NCI-H1694 (cell line): ENCODE measurements around the gene ZNF705A.
"Not testable (repeated sequence)": the region's sequence is repeated elsewhere in the genome, so short reads cannot be mapped to it uniquely, and the experiment has no call there.

Experiments
- DNase-seq: peaks from one replicate; lab custom pipeline; 2025; lab: John Stamatoyannopoulos, UW

ZNF705A gene

DNA sequence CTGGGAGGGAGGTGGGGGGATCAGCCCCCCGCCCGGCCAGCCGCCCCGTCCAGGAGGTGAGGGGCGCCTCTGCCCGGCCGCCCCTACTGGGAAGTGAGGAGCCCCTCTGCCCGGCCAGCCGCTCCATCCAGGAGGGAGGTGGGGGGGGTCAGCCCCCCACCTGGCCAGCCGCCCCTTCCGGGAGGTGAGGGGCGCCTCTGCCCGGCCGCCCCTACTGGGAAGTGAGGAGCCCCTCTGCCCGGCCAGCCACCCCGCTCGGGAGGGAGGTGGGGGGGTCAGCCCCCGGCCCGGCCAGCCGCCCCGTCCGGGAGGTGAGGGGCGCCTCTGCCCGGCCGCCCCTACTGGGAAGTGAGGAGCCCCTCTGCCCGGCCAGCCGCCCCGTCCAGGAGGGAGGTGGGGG lies 27.4 kb downstream of the ZNF705A start:
- DNase-seq = not testable (repeated sequence)

DNA sequence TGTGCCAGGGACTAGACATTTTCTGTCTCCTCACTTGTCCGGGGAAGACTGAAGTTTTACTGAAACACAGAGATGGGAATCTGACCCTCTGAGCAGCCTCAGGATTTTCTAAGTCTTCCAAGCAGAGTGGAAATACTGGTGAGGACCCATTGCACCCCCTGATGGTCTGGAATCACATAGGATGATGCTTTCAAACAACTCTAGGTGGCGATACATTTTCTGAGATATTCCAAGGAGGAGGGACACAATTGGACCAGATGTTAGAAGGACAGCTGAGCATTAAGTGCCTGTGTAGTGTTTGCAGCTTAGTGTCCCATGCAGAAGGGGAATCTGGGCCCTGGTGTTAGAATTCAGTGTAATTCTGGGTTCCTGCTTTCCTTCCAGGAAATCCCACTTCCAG lies 31.3 kb downstream of the ZNF705A start:
- DNase-seq = not testable (repeated sequence)

DNA sequence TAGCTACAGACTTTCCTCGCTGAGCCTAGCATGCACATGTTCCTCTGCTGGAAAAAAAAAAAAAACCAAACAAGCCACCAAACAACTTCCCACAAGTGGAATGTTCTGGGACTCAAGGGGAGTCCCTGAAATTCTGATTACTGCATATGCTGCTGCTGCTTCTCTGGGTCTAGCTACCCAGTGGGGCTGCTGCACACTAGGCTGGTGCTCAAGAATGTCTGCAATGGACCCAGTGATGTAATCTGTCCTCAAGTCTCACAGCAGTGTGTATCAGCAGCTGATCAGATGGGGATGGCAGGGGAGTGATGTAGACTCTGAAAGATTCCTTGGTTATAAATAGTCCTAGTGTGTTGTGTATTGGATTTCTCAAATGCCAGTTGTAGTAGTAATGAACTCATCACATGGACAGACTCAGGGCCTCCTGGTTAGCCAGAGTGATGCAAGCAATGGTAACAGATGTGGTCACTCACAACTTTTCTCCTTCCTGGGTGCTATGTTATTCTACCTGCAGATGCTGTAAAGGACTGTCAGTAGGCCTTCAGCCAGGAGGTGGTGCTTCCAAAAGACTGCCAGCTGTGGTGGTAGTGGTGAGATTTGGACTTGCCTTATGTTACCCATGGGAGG lies 41.0 kb downstream of the ZNF705A start:
- DNase-seq = not testable (repeated sequence)

DNA sequence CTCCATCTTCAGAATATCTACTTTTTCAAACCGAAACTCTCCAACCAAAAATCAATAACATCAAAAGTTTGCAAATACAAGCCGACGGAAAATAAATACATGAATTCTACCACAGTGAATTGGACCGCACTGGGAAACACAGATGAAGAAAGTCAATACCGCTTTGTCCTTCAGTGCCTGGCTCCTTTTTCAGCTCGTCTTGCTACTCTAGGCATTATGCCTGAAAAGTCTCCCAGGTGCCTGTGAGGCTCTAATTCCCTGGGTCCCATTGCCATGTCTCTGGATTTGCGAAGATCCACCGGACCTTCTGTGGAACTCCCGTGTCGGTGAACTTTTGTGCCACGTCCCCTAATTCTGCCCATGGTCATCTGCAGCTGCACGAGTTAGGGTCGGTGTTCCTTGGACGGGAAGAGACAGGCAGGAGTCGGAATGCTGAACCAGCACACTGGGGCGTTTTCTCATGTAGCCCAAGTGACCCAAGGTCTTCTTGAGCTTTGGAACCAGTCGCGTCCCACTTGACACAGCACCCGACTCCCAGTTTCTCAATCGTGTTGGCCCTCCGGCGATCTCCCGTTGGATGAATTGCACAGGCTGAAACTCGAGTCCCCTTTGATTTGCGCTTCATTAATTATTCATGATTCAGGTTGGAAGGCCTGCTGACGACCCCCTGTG lies 62.0 kb downstream of the ZNF705A start:
- not testable (repeated sequence) for DNase-seq

DNA sequence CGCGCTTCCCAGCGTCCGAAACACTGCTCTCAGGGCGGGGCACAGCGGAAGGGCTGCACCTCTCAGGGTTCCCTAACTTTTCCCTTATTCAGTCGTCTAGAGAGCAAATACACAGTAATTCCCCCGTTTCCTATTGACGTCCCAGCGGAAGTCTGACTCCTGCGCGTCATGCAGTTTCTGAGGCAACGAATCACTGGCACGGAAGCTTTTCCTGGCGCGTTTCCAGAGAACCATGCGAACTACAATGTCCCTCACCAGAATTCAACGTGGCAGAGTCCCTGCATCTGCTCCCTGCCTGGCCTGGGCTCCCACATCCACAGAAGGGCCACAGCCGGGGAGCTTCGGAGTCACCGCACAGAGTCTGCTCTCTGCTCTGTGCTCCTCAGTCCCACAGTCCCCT lies 64.6 kb downstream of the ZNF705A start:
- DNase-seq = not testable (repeated sequence)

DNA sequence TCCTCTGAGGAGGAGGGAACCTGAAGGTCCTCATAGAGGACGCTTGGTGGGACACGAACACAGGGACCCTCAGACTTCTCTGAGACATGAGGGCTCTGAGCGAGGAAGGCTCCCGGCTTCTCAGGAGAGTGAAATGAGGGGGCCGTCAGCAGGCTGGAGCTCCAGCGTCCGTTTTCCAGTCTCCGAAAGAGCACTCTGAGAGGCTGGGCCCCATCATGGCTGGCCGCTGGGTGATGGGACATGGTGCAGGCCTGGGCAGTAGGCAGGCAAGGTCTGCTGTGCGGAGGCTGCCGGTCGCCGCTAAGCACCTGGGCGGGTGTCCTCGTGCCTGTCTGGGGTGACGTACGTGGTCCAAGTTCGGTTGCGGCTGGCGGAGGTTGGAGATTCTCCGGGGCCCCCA lies 65.0 kb downstream of the ZNF705A start:
- not testable (repeated sequence) for DNase-seq

DNA sequence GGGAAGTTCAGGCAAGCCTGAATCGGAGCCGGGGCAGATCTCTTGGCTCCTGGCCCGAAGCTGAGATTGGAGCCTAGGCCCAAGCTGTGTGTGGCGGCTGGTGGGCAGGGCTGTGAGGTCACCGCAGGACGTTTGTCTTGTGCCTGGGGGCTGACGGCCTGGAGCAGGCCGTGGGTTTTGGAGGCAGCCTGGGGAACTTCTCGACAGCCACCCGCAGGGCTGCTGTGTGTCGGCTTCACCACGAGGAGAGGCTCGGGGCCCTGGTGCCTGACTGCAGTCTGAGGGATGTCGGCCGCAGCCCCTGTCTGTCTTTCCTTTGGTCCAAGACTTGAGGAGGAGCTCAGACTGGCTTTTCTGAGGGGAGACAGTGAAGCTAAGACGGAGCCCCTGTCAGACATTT lies 65.5 kb downstream of the ZNF705A start:
- DNase-seq = not testable (repeated sequence)

DNA sequence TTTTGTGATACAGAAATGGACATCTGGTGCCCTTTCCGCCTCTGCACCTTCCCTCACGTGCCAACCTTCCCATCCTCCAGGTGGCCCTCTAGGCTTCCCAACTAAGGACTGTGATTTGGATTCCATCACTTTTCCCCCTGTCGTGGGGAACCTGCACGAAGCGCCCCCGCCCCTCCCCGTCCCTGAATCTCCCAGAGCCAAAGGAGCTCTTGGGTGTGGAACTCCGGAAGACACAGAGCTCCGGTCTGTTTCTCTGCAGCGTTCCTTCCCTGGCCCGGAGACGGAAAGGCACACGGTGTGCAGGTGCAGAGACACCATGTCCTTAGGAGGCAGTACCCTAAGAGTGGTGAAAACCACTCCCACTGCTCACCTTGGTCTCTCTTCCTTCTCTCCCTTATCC lies 66.8 kb downstream of the ZNF705A start:
- DNase-seq = not testable (repeated sequence)

DNA sequence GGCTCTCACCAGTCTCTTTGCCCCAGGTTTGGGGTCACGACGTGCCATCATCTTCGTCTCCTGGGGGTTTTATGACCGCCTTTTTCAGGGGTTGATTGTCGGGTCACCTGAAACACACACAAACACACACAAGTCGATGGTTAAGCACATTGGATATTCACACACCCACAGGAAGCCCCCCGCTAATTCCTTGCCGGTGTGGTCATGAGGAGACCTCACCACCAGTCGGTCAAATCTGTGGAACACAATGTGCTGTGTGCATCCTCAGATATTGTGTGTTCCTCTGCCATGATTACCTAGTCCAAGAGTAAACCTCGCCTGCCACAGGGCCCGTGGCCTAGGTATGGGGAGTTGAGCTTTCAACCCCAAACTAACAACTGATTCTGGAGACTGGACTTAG lies 68.0 kb downstream of the ZNF705A start:
- DNase-seq = not testable (repeated sequence)

DNA sequence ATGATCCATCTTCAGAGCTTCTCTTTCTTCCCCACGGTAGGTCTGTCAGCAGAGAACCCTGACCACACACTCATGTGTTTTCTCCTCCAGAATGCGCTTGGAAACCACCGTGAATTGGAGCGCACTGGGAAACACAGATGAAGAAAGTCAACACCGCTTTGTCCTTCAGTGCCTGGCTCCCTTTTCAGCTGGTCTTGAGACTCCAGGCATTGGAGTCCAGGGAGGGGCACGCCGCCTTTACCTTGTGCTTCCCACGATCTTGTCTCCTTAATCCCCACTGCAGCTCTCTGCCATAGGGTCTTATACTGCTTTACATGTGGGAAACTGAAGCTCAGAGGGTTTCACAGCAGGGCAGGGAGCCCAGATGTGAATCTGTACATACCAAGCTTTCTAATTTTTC lies 69.5 kb downstream of the ZNF705A start:
- DNase-seq = no peak

DNA sequence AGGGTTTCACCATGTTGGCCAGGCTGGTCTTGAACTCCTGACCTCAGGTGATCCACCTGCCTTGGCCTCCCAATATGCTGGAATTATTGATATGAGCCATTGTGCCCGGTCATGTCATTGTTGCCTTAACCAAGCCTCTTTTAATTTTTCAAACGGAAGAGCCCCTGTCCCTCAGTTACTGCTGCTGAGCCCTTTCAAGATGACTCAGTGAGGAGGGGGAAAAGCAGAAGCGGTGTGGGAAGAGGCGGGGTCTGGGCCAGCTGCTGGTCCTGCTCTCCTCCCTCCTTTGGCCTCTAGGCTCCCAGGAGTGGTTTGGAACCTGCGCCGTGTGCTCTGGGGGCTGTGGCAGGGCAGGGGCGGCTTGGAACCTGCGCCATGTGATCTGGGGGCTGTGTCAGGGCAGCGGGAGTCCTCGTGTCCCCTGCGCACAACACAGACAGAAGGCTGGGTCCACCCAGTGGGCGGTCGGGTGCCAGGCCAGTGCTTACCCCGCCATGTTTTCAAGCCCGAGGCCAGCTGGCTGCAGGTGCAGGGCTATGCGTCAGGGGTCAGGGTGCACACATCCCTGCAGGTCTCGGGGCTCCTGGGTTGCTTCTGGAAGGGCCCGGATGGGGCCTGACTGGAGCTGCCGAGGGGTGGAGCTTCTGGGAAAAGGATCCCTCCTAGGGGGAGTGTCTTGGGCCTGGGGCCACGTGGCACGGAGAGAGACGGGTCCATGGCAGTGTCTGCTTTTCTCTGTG lies 70.3 kb downstream of the ZNF705A start, which contains the start of gene FAM90A1:
TSS of gene FAM90A1 (minus strand) at position 627 of the 740 bp plus-strand sequence. CDS start 2,786 bp downstream, outside the sequence.
- DNase-seq = not testable (repeated sequence)

DNA sequence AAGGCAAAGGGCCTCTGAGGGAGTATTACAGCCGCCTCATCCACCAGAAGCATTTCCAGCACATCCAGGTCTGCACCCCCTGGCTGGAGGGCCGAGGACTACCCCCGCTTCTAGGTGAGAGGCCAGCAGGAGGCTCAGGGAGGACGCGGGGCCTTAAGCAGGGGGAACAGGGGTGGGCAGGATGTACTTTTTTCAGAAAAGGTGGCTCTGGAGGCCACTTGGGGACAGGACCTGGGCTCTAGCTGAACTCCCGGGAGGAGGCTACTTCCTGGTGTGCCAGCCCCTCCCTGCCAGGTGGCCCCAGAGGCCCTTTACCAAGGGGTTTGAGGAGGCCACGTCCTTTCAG lies 70.9 kb downstream of the ZNF705A start:
- not testable (repeated sequence) for DNase-seq

DNA sequence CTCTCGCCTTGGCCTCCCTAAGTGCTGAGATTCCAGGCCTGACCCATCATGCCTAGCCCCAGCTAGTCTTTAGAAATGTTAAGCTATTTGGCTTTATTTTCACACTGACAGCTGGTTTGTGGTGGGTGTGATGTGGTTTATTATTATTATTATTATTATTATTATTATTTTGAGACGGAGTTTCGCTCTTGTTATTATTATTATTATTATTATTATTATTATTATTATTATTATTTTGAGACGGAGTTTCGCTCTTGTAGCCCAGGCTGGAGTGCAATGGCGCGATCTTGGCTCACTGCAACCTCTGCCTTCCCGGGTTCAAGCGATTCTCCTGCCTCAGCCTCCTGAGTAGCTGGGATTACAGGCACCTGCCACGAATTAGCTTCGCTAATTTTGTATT lies 71.8 kb downstream of the ZNF705A start:
- not testable (repeated sequence) for DNase-seq

DNA sequence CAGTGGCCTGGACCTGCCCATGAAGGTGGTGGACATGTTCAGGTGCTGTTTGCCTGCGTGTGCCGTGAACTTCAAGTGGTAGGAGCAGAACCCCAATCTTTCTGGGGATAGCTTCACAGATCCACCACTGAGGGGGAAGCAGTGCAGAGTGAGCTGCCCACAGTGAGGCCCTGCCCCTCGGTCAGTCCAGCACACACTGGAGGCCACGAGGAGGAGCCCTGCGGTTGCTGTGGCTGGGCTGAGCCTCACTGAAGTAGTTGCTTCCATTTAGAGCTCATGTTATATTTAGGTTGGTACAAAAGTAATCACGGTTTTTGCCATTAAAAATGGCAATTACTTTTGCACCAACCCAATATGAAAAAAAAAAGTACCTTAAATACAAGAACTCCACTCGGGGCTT lies 72.7 kb downstream of the ZNF705A start:
- not testable (repeated sequence) for DNase-seq
